GM19438 (cell line): Measurements from ENCODE around the gene TTLL13.

Experiments used
- ATAC-seq: cut with Tn5 transposase; IDR thresholded peaks from one replicate; pipeline ENCODE4 v1.9.1; 2021; ENCODE audit warnings: low read depth; ENCODE audit not compliant: unreplicated experiment

TTLL13 gene, protein sequence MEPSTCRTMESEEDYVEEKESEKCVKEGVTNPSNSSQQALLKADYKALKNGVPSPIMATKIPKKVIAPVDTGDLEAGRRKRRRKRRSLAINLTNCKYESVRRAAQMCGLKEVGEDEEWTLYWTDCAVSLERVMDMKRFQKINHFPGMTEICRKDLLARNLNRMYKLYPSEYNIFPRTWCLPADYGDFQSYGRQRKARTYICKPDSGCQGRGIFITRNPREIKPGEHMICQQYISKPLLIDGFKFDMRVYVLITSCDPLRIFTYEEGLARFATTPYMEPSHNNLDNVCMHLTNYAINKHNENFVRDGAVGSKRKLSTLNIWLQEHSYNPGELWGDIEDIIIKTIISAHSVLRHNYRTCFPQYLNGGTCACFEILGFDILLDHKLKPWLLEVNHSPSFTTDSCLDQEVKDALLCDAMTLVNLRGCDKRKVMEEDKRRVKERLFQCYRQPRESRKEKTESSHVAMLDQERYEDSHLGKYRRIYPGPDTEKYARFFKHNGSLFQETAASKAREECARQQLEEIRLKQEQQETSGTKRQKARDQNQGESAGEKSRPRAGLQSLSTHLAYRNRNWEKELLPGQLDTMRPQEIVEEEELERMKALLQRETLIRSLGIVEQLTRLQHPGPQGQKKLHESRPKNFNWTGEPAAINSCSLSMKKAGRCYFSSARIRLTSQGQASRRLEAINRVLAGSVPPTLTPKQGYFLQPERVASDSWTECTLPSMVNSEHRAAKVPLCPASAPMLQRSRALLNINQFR

DNA sequence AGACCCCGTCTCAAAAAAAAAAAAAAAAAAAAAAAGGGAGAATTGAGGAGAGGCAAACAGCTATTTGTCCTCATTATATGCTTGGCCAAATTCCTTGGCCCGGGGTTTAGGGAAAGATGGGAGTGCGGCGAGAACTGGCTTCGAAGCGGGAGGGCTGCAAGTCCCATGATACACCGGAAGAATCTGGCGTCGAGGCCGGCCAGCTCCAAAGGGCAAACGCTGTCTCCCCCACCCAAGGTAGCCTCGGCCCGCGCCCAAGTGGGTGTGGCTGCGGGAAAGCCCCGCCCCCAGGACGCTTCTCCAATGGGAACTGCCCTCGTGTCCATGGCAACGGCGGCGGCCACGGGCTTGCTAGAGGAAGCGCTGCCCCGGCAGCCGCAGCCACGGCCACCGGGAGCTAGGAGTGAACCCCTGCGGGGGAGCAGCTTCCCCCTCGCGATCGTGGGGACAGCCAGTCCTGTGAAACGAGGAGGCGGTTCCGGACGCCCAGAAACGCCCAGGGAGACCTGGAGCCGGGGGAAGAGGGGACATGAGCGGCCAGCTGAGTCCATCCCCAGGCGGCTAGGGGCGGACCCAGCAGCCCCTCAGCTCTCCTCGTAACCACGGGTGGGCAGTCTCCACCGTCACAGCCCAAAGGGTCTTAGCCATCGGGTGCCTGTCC, at the start of gene TTLL13:
TTLL13 (plus strand) TSS at position 354 of the 661 bp plus-strand sequence. CDS start 1,075 bp downstream, outside the sequence.
- ATAC-seq: peak; percentile 78

DNA sequence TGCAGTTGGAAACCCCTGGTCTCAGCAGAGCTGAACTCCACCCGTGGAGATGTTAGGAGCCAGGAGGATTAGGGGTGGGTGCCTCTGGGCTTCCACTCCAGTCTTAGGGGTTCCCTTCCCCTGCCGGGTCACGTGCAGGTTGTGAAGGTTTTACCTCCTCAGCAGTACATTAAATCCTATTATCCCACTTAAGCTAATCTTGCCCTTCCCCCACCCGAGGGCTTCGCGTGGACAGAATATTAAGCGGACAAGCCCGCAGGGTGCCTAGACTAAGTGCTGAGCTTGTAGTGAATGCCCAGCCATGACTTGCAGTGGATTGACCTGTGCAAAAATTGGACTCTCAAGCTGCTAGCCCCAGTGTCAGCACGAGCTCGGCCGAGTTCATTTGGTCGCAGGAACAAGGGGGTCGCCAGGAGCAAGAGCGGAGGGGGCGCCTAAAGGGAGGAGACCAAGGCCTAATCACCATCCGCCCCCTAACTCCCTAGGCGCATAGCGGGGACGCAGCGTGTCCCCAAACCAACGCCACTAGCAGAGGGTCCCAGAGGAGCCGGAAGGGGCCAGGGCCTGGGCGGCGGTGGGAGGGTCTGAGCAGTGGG, 48.7 kb upstream of the TTLL13 start:
- ATAC-seq: peak; percentile 24

DNA sequence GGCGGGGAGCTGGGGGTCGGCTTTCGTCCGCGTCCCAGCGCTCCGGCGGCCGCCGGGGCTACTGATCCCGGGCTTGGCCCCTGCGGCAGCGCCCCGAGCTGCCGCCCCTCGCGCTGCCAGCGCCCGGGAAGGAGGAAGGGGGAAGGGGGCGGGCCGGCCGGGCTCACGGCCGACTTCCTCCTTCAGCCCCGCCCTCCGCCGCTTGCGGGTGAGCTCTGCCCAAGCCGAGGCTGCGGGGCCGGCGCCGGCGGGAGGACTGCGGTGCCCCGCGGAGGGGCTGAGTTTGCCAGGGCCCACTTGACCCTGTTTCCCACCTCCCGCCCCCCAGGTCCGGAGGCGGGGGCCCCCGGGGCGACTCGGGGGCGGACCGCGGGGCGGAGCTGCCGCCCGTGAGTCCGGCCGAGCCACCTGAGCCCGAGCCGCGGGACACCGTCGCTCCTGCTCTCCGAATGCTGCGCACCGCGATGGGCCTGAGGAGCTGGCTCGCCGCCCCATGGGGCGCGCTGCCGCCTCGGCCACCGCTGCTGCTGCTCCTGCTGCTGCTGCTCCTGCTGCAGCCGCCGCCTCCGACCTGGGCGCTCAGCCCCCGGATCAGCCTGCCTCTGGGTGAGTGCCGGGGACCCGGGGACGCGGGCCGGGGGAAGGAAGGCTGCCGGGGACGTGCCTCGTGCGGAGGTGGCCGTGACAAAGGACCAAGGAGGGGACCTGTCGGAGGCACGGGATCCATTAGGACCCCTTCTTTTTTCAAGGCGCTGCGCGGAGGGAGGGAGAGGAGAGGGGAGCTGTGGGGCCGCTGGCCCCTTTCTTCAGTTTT, 48.0 kb upstream of the TTLL13 start, which contains the start of gene SEMA4B:
SEMA4B (plus strand) TSS at position 201 of the 814 bp plus-strand sequence; CDS start at position 450, 249 bp downstream.
- ATAC-seq: peak; percentile 77

- ATAC-seq: no peak
Measured at GRCh38 chr15:90201944-90202375, 47.4 kb upstream of the TTLL13 start.

- ATAC-seq: no peak
Measured at GRCh38 chr15:90202929-90203328, 46.4 kb upstream of the TTLL13 start.

- no peak for ATAC-seq
Measured at GRCh38 chr15:90203473-90203872, 45.9 kb upstream of the TTLL13 start.

DNA sequence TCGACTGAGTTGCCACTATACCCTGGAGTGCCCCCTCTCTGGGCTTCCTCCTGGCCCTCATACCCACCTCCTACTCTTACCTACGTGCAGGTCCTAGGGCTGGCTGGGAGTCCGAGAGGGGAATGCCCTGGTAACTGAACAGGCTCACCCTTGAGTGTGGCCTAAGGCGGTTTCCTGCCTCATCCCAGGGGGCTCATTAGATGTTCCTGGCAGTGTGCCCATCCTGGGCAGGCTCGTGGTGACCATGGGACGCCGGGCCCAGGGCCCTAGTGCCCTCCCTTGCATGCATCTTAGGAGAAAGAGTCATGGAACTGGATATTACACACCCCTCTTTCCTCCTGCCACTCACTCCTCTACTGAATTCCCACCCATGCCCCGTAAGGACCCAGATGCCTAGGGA, 45.4 kb upstream of the TTLL13 start:
- no peak for ATAC-seq

- ATAC-seq: no peak
Measured at GRCh38 chr15:90205050-90205848, 44.1 kb upstream of the TTLL13 start.

DNA sequence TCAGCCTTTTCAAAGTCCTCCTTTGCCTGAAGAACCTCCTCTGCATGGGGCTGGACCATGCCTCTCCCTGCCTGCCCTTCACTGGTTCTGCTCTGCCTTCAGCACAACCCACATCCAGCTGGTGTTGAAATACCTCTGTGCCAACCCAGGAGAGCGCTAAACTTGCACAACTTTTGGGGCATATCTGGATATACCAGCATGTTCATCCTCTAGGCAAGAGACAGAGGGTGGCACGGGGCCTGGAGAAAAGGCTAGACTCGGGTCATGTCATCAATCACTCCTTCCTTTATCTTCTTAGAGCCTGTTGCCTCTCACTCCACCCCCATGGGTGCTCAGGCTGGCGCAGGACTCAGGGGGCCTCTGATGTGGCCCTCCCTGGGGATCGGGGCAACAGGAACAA, 43.5 kb upstream of the TTLL13 start:
- no peak for ATAC-seq

- ATAC-seq: no peak
Measured at GRCh38 chr15:90207252-90207651, 42.1 kb upstream of the TTLL13 start.

GRCh38 chr15:90208356-90208755, 41.0 kb upstream of the TTLL13 start:
- no peak for ATAC-seq

DNA sequence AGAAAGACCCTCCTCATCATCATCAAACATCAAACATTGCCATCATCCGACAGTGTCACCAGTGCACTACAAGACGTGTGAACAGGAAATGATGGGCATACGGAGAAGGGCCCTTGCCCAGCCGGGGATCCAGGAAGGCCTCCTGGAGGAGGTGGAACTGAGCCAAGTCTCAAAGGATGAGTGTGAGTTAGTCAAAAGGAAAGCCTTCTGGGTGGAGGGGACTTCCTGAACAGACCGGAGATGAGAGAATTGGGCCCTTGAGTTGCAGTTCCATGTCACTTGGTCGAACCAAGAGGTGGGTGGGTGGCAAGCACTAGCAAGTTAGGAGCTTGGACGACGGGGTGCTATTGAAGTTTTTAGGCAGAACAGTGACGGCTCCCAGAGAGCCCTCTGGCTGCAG, 39.8 kb upstream of the TTLL13 start:
- no peak for ATAC-seq

- no peak for ATAC-seq
Measured at GRCh38 chr15:90210593-90210992, 38.8 kb upstream of the TTLL13 start.

DNA sequence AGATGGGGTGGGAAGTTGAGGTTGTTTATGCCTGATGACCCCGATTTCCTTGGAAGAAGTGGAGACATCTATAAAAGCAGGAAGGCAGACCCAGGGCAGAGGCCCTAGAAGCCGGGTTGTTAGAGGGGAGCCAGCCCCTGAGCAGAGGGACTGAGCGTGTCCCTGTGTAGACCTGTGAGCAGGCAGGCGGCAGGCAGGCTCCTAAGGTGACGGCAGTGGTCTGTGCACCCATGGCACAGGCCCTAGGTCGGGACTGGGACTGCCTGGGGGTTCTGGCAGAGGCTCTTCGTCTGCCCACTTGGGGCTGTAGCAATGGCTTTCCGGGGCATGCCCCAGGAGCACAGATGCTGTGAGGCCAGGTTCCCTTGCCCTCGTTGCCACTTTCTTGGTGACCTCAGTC, 38.3 kb upstream of the TTLL13 start:
- ATAC-seq: no peak

GRCh38 chr15:90211440-90212143, 37.8 kb upstream of the TTLL13 start:
- no peak for ATAC-seq

GRCh38 chr15:90212221-90213098, 36.9 kb upstream of the TTLL13 start:
- no peak for ATAC-seq

- no peak for ATAC-seq
Measured at GRCh38 chr15:90213122-90213817, 36.1 kb upstream of the TTLL13 start.
